Measurements from ENCODE around the gene LCMT1. TPM values are rescaled to one million over a fixed set of nuclear protein-coding genes. Genes with fewer than 3 reads are reported as not detected.
"Not testable (repeated sequence)": the region's sequence is repeated elsewhere in the genome, so short reads cannot be mapped to it uniquely, and the experiment has no call there.

The LCMT1 gene
- total RNA-seq, 1 experiment from 2014 or later = 31.0 TPM

GRCh38 chr16:25063865-25064264 is 47.7 kb upstream of the LCMT1 start:
- H3K9me3 ChIP-seq (ENCODE audit: low read length) = no peaks in the 10 kb centered on the region
- H4K20me1 ChIP-seq (ENCODE audit: low read length) = no peaks in the 10 kb centered on the region
- no peak overlapping the region for H3K4me2 ChIP-seq (ENCODE audit: low read length)
- H3K4me3 ChIP-seq (ENCODE audit: low read length) = no peak overlapping the region
- no peaks in the 10 kb centered on the region for H3K36me3 ChIP-seq (ENCODE audit: low read depth, low read length)
- no peaks in the 10 kb centered on the region for H3K27me3 ChIP-seq (ENCODE audit: low read length)
- BruUV-seq (replicated peaks) = no TSS peak
- H3K27ac ChIP-seq (ENCODE audit: low read length) = no peak overlapping the region
- no peaks in the 10 kb centered on the region for H3F3A ChIP-seq (ENCODE audit: low read length, unreplicated experiment)
- intact Hi-C loops (cut with micrococcal nuclease) = no loop called here
- DNase-seq (no peak), ATAC-seq (no peak)
- CTCF ChIA-PET = no interaction called here
- H3K9me2 ChIP-seq (replicated peaks; ENCODE audit: low read length) = no peaks in the 10 kb centered on the region
- no peaks in the 10 kb centered on the region for H3K79me2 ChIP-seq (ENCODE audit: low read length)
- no peak overlapping the region for H2AFZ ChIP-seq (ENCODE audit: low read length)
- no peaks in the 10 kb centered on the region for H3K4me1 ChIP-seq (ENCODE audit: insufficient read depth, low read length)
- no peak overlapping the region for H3K9ac ChIP-seq (ENCODE audit: low read length)
- POLR2A ChIA-PET (ENCODE audit: unreplicated experiment) = no interaction called here
- no peak for TF ChIP-seq EZH2phosphoT487 (IDR thresholded peaks at IDR 0.05; ENCODE audit: borderline replicate concordance, low read length)
- TF ChIP-seq EZH2 (IDR thresholded peaks at IDR 0.05; ENCODE audit: low read length, unreplicated experiment) = no peak

- H3K36me3 ChIP-seq (ENCODE audit: low read depth, low read length); ATAC-seq; H3F3A ChIP-seq (ENCODE audit: low read length, unreplicated experiment); CTCF ChIA-PET; H3K27me3 ChIP-seq (ENCODE audit: low read length); H3K9ac ChIP-seq (ENCODE audit: low read length); H3K4me2 ChIP-seq (ENCODE audit: low read length); H4K20me1 ChIP-seq (ENCODE audit: low read length); H3K9me2 ChIP-seq (replicated peaks; ENCODE audit: low read length); H2AFZ ChIP-seq (ENCODE audit: low read length); H3K9me3 ChIP-seq (ENCODE audit: low read length); DNase-seq; H3K79me2 ChIP-seq (ENCODE audit: low read length); H3K4me1 ChIP-seq (ENCODE audit: insufficient read depth, low read length); H3K4me3 ChIP-seq (ENCODE audit: low read length); H3K27ac ChIP-seq (ENCODE audit: low read length); POLR2A ChIA-PET (ENCODE audit: unreplicated experiment); BruUV-seq (replicated peaks); intact Hi-C loops (cut with micrococcal nuclease): not testable (repeated sequence)
Measured at GRCh38 chr16:25064281-25064680, 47.3 kb upstream of the LCMT1 start.

- ChIA-PET POLR2A (ENCODE audit: unreplicated experiment) (no interaction called here), CTCF (no interaction called here)
- H4K20me1 ChIP-seq (ENCODE audit: low read length) = no peaks in the 10 kb centered on the region
- no peak overlapping the region for H3K27ac ChIP-seq (ENCODE audit: low read length)
- no peak for DNase-seq
- BruUV-seq (replicated peaks) = no TSS peak
- H3K79me2 ChIP-seq (ENCODE audit: low read length) = no peaks in the 10 kb centered on the region
- H3K9ac ChIP-seq (ENCODE audit: low read length) = no peak overlapping the region
- H3F3A ChIP-seq (ENCODE audit: low read length, unreplicated experiment) = no peaks in the 10 kb centered on the region
- no peaks in the 10 kb centered on the region for H3K9me3 ChIP-seq (ENCODE audit: low read length)
- intact Hi-C loops (cut with micrococcal nuclease) = no loop called here
- no peaks in the 10 kb centered on the region for H3K36me3 ChIP-seq (ENCODE audit: low read depth, low read length)
- H3K9me2 ChIP-seq (replicated peaks; ENCODE audit: low read length) = no peaks in the 10 kb centered on the region
- H3K4me1 ChIP-seq (ENCODE audit: insufficient read depth, low read length) = no peaks in the 10 kb centered on the region
- H3K4me2 ChIP-seq (ENCODE audit: low read length) = no peak overlapping the region
- no peak overlapping the region for H2AFZ ChIP-seq (ENCODE audit: low read length)
- no peak for ATAC-seq
- H3K27me3 ChIP-seq (ENCODE audit: low read length) = no peaks in the 10 kb centered on the region
- TF ChIP-seq CTCF (conservative IDR thresholded peaks at IDR 0.05; ENCODE audit: low read depth, low read length) (no peak), EZH2 (IDR thresholded peaks at IDR 0.05; ENCODE audit: low read length, unreplicated experiment) (no peak), EZH2phosphoT487 (IDR thresholded peaks at IDR 0.05; ENCODE audit: borderline replicate concordance, low read length) (no peak)
- no peak overlapping the region for H3K4me3 ChIP-seq (ENCODE audit: low read length)
Measured at GRCh38 chr16:25064937-25065336, 46.6 kb upstream of the LCMT1 start.

GRCh38 chr16:25065899-25066298 is 45.6 kb upstream of the LCMT1 start:
- H3K9me3 ChIP-seq (ENCODE audit: low read length) = no peaks in the 10 kb centered on the region
- no peak for ATAC-seq
- no TSS peak for BruUV-seq (replicated peaks)
- no peak for TF ChIP-seq CTCF (conservative IDR thresholded peaks at IDR 0.05; ENCODE audit: low read depth, low read length)
- TF ChIP-seq EZH2phosphoT487 (IDR thresholded peaks at IDR 0.05; ENCODE audit: borderline replicate concordance, low read length) = no peak
- TF ChIP-seq EZH2 (IDR thresholded peaks at IDR 0.05; ENCODE audit: low read length, unreplicated experiment) = no peak
- H3K4me3 ChIP-seq (ENCODE audit: low read length) = no peak overlapping the region
- H3K27ac ChIP-seq (ENCODE audit: low read length) = no peak overlapping the region
- H3K79me2 ChIP-seq (ENCODE audit: low read length) = no peaks in the 10 kb centered on the region
- H3K9ac ChIP-seq (ENCODE audit: low read length) = no peak overlapping the region
- ChIA-PET CTCF (no interaction called here), POLR2A (ENCODE audit: unreplicated experiment) (interaction anchor here (0.6 kb wide), 1 partner anchor 130 kb away, joined by 3 read pairs; no protein-coding TSS in a partner anchor)
- H2AFZ ChIP-seq (ENCODE audit: low read length) = peak overlapping the region; percentile 79; the same call in 1 of the 2 replicates
- DNase-seq = no peak
- H3K27me3 ChIP-seq (ENCODE audit: low read length) = no peaks in the 10 kb centered on the region
- H3F3A ChIP-seq (ENCODE audit: low read length, unreplicated experiment) = no peaks in the 10 kb centered on the region
- no peaks in the 10 kb centered on the region for H3K4me1 ChIP-seq (ENCODE audit: insufficient read depth, low read length)
- no peaks in the 10 kb centered on the region for H3K36me3 ChIP-seq (ENCODE audit: low read depth, low read length)
- H3K9me2 ChIP-seq (replicated peaks; ENCODE audit: low read length) = no peaks in the 10 kb centered on the region
- H3K4me2 ChIP-seq (ENCODE audit: low read length) = no peak overlapping the region
- no peaks in the 10 kb centered on the region for H4K20me1 ChIP-seq (ENCODE audit: low read length)
- intact Hi-C loops (cut with micrococcal nuclease) = no loop called here
